CD4-positive, alpha-beta T cell treated with Interleukin-6 at 100 ng/mL for 8 hours (primary cell): Measurements from ENCODE around the gene LNX2.
"Not testable (repeated sequence)": the region's sequence is repeated elsewhere in the genome, so short reads cannot be mapped to it uniquely, and the experiment has no call there.

Experiments
- DNase-seq: peaks from one replicate; pipeline ENCODE4 v3.0.0-alpha.2; 2020; ENCODE audit warnings: mixed read lengths, low spot score

Gene LNX2

GRCh38 chr13:27636589-27637288, 16.4 kb upstream of the LNX2 start:
- DNase-seq, result no peak

DNA sequence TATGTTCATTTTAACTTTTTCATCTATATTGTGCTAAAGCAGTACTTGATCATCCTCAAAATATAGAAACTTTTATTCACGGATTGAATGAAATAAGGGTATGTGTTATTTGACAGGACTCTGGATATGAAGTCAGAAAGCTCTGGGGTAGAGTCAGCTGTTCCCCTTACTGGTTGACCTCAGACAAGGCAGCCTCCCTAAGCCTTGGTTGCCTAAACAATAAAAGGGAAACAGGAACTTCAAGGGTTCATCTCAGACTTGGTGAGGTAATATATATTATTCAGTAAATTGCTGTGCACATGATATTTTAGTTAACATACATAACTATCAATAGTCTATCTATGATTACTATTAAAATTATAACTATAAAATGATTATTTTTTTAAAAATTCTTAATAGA, 14.9 kb upstream of the LNX2 start:
- DNase-seq, result no peak

- no peak for DNase-seq
Observed at GRCh38 chr13:27634791-27635190, 14.5 kb upstream of the LNX2 start.

DNA sequence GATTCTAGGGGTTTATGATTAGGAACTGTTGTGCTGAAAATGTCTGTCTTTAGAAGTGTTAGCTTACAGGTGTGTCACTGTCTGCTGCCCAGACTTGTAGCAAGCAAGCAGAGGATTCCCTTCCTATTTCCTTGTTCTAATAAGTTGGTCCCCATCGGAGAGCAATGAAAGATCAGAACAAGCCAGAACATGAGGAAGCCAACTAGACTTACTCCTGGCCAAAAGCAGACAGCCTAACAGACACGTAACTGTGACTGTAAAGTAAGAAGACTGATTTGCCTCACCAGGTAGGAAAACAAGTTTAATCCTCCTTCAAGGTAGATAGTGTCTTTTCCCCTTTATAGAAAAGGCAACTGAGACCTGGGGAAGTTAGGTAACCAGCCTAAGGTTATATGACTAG, 13.9 kb upstream of the LNX2 start:
- DNase-seq, result no peak

DNA sequence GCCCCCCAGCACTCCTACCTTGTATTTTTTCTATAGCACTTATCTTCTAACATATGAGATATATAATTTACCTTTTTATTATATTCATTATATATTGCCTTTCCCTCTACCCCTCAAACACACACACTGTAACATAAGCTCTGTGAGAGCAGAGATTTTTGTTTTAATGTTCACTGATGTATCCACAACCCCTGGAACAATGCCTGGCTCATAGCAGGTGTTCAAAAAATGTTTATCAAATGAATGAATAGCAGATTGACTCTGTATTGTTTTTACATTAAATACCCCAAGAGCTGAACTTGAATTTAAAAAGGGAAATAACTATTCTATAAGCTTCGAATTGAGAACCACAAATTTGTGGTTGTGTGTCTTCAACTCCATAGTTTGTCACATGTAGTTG, 12.3 kb upstream of the LNX2 start:
- no peak for DNase-seq

GRCh38 chr13:27632214-27632613, 11.9 kb upstream of the LNX2 start:
- no peak for DNase-seq

DNA sequence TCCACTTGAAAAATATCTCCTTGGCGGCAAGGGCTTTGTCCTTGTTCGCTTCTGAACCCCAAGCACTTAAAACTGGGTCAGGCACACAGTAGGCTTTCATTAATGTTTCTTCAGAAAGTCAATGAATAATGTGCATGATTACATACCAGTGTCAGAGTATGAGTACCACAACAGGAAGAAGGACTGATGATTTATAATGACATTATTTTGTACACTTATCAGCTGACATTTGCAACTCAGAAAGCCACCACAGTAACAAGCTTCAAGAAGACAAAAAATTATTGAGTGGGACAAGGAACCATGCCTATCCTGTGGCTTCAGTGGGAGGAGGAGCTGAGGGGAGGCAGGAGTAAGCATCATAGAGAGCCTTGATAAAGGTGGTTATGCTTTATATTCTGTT, 11.3 kb upstream of the LNX2 start:
- DNase-seq, result no peak

DNA sequence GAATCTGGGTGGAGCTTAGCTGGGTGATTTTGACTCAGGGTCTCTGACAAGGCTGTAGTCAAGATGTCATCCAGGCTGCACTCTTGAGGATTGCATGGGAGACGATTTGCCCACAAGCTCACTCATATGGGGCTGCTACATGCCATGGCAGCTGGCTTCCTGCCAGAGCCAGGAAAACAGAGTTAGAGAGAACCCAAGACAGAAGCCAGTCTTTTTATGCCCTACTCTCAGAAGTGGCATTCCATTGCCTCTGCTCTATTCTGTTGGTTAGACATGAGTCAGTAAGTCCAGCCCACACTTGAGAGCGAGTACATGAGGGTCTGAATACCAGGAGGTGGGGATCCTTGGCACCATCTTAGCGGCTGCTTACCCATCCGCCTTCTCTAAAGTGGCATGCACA, 10.8 kb upstream of the LNX2 start:
- DNase-seq, result no peak

DNA sequence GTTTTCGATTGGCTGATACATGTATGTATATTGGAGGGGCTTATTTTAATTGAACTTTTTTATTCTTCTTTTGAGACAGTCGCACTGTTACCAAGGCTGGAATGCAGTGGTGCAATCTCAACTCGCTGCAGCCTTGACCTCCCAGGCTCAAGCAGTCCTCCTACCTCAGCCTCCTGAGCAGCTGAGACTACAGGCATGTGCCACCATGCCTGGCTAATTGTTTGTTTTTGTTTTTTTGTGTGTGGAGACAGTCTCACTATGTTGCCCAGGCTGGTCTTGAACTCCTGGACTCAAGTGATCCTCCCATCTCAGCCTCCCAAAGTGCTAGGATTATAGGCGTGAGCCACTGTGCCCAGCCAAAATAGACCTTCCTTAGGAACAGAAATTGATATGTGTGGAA, 8.4 kb upstream of the LNX2 start:
- not testable (repeated sequence) for DNase-seq

DNA sequence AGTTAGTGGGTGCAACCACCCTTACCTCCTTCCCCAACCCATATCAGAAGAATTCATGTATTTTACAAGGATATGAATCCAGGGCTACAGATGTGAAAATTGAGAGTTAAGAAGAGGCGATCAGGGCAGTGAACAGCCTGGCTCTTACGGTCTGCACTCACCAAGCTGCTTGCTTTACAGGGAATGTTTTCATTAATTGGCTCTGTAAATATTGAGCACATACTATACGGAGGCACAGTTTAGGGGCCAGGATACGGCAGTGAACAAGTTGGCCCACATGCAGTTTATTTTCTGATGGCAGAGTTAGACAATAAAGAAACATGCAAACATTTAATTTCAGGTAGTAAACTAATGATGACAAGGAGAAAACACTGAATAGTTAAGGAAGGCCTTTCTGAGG, 7.8 kb upstream of the LNX2 start:
- DNase-seq, result no peak

- no peak for DNase-seq
Observed at GRCh38 chr13:27627380-27627779, 7.1 kb upstream of the LNX2 start.

- no peak for DNase-seq
Observed at GRCh38 chr13:27625839-27626238, 5.5 kb upstream of the LNX2 start.

GRCh38 chr13:27624071-27624470, 3.7 kb upstream of the LNX2 start:
- no peak for DNase-seq

- DNase-seq, result no peak
Observed at GRCh38 chr13:27622881-27623280, 2.6 kb upstream of the LNX2 start.

DNA sequence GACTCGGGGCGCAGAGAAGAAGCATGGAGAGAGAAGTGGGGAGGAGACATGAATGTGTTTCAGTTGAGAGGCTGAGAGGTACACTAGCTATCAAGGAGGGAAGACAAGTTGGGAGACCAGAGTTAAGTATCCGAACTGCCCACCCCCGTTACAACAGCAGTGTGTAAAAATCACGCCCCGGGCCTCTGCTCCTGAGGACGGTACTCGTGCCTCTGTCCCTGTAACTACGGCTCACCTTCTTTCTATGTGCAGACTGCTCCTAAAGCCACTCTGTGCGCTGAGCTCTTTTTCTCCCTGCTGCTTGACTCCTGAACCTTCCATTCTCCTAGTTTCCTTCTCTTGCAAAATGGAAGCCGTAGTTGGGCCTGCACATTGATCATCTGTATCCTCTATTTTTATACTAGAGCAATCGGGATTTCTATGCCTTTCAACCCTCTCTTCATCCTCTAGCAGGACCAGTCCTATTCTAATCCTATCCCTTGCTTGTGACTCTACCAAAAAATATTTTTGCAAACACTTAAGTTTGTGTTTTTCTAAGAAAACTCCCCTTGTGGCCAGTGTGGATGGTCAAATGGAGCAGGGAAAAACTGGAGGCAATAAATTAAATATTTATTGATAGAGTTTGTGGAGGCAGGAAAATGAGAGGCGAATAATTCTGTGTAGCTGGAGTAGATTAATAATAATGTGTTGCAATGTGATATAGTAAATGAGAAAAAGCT, 1.9 kb upstream of the LNX2 start:
- DNase-seq, result no peak

DNA sequence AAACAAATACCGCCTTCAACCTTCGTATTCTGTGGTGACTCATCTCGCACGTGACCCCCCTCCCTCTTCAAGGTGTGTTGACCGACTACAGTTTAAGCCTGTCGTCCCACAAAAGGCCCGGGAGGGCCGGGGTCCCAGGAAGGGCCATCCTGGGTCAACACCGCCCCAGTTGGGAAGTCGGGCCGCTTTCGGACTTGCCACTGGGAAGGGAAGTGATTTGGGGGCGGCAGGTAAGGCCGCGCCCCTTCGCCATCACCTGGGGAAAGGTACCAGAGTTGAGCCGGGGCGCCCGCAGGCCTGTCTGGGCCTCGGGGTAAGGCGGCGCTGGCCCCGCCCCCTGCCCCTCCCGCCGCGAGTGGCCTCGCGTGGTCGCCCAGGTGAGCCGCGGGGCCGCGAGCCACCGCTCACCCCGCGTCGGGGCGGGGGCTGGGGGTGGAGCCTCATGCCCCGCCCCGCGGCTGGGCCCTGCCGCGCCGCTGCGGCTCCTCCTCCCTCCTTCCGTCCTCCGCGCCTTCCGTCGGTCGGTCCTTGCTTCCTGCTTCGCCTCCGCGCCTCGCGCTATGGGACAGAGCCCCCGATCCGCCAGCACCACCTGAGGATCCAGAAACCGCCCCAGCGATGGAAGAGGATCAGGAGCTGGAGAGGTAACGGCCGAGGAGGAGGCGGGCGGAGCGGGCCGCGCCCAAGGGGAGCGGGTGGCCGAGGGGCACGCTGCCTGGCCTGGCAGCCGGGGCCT, 1.2 kb upstream of the LNX2 start, which contains the start of gene POLR1D:
Gene POLR1D, plus strand, starts transcription at position 527 of the 736 bp plus-strand sequence. Its CDS starts 92 bp downstream, at position 619.
- DNase-seq, result peak; percentile 85

- DNase-seq, result no peak
Observed at GRCh38 chr13:27621116-27621365, 712 bp upstream of the LNX2 start.

GRCh38 chr13:27619728-27620376, 477 bp downstream of the LNX2 start:
- peak; percentile 21 for DNase-seq

DNA sequence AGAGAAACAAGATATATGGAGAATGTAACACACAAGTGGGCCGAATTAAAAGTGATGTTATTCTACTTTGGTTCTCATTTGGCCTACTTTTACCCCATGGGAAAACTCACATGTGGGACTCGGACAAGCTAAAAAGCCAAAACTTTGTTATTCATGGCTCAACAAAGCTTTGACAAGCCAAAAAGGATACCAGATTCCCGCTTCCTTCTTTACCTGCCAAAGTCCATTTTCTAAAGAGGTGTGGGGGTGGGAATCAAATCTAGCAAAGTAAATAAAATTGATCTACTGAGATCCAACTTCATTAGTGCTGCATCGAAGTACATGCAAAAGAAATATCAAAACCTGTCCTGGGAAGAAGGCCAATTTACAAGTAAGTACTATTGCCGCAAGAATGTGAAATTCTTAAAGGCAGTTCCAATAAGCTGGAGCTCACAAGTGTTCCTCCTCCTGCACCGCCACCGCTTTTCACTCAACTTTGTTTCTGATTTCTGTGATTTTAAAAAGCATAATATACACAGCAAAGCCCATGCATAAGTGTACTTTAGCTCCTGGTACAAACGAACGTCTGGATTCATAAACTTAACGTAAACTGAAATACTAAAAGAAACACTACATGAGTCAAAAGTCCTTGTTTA, 1.1 kb downstream of the LNX2 start:
- no peak for DNase-seq

- no peak for DNase-seq
Observed at GRCh38 chr13:27617881-27618321, 2.4 kb downstream of the LNX2 start.

GRCh38 chr13:27613628-27614027, 6.7 kb downstream of the LNX2 start:
- DNase-seq, result no peak

DNA sequence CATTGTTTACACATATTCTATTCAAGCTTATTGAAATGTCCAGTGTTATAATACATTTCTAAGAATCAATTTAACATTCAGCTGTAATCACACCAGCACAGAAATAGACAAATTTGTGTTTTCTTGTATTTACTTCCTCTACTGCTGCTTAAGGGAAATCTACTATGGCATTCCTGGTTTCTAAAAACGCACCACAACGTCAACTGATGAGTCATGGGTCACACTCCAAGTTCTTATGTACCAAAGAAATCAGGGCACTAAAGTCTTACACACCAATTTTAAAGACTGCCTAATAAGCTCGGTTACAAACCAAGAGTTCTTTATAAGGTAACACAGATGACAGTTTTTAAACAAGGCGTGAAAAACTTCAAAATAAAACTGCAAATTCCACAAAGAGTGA, 13.2 kb downstream of the LNX2 start:
- DNase-seq, result no peak
